HG03575 (cell line): ENCODE results near the gene ASIC4.

Source experiments
- ATAC-seq: cut with Tn5 transposase; IDR thresholded peaks from one replicate; pipeline ENCODE4 v1.9.1; 2021; ENCODE audit not compliant: unreplicated experiment, insufficient number of reproducible peaks, low FRiP score; ENCODE audit errors: extremely low read depth

The ASIC4 gene

GRCh38 chr2:219525533-219526232, 11.4 kb downstream of the ASIC4 start:
- ATAC-seq, result no peak

DNA sequence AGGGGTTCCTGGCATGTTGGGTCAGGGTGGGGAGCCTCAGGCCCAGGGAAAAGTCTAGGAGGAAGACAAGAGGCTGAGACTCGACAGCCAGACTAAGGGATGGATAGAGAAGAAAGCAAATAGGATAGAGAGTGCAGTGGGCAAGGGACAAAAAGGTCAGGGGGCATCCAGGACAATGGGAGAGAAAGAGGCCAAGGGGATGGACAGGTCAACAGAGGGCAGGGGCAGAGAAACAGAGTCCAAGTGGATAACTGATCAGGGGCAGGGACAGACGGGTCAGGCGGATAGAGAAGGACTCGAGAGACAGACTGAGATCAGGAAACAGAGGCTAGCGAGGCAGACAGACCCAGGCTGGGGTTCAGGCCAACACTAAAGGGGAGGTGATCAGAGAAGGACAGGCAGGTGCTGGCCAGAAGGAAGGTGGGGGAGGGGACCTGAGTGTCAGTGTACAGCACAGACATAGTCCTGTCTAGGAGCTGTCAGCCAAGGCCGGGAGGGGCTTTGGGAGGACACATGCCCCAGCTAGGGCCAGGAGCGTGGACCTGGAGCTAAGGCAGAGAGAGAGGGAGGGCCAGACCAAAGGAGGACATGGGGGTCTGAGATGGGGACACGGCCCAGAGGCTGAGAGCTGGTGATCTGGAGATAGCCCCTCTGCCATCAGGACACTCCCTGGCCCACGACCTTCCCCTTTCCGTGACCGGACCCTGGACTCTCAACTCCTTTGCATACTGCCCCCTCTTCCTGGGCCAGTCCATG, 12.2 kb downstream of the ASIC4 start:
- ATAC-seq, result no peak

DNA sequence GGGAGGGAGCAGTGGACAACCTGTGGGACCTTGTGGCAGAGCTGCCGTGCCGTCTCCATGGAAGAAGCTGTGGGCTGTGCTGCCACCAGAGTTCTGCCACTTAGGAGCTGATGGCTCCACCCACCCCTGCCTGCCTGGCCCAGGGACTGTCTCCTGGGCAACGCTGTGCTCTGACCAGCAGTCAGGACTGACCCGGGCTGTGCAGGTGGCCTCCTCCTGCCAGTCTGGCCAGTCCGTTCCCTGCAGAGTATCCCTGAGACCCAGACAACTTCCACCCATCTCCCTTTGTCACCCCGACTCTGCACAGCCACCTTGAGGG, 12.8 kb downstream of the ASIC4 start:
- no peak for ATAC-seq

DNA sequence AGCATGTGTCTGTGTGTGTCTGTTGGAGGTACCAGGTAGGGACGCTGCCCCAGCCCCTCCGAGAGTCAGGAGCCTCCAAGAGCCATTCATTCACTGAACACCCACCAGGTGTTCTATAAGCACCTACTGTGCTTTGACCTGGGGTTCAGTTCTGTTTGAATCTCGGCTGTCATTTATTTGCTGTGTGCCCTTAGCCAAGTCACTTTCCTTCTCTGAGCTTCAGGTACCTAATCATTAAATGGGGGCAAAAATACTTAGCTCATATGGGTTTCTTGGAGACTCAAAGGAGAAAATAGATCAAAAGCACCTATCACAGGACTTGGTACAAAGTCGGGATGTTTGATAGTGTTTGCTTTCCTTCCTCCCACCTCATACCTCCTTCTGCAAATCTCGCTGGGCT, 13.2 kb downstream of the ASIC4 start:
- ATAC-seq, result no peak

DNA sequence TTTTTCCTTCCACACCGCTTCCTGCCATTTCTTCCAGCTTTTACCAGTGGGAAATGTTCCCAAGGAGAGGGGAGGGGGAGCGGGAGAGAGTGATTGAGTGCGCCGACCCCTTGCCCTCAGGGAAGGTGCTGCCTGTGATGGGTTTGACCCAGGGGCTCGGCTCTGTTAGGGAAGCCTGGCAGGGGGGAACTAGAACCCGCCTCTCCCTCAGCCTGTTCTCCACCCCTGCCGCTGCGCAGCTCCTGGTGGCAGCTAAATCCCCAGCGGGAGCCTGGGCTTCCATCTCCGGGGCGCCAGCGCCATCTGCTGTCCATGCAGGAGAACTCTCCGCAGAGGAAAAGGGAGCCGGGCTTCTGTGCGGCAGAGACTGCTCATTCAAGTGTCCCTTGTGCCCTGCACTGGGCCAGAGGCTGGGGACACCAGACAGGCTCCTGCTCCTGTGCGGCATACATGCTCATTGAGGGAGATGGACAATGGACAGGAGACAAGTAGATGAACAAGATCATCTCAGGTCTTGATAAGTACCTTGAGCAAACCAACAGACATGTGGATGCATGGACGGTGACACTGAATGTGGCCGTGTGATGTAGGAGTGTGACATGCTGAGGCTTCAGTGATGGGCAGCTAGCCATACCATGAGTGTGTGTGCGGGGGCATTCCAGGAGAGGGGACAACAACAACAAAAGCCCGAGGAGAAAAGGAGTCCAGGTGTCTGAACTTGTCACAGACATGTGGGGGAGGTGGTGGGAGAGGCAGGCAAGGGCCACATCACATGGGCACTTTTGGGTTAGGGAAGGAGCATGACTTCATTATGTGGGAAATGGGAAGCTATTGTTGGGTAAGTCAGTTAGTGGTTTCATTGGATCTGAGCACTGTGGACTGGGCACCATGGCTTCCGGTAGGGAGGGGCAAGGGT, 16.0 kb downstream of the ASIC4 start:
- peak; percentile 84 for ATAC-seq

DNA sequence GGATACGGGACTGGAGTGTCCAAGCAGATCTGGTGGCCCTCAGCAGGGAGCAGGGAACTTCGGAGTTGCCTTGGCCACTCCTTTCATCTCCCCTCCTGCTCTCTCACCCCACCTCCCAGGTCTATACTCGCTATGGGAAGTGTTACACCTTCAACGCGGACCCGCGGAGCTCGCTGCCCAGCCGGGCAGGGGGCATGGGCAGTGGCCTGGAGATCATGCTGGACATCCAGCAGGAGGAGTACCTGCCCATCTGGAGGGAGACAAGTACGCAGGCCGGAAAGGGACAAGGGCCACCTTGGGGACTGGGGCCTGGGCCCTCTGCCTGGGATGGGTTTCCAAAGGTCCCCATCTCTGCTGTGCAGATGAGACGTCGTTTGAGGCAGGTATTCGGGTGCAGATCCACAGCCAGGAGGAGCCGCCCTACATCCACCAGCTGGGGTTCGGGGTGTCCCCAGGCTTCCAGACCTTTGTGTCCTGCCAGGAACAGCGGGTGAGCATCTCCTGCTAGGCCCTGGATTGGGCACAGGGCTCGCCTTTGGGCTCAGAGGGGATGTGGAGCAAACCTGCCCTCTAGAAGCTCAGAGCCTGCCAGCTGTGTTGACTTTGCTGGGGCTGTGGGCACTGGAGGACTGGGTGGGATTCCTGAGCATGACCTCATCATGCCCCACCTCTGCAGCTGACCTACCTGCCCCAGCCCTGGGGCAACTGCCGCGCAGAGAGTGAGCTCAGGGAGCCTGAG, 17.5 kb downstream of the ASIC4 start:
- ATAC-seq, result no peak

DNA sequence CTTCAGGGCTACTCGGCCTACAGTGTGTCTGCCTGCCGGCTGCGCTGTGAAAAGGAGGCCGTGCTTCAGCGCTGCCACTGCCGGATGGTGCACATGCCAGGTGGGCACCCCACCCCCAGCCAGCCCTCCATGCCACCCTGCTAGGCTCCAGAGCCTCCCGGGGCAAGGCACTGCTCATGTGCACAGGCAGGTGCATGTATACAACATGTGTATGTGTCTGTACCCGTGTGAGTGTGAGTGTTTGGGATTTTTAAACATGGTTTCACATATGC, 18.0 kb downstream of the ASIC4 start:
- no peak for ATAC-seq

DNA sequence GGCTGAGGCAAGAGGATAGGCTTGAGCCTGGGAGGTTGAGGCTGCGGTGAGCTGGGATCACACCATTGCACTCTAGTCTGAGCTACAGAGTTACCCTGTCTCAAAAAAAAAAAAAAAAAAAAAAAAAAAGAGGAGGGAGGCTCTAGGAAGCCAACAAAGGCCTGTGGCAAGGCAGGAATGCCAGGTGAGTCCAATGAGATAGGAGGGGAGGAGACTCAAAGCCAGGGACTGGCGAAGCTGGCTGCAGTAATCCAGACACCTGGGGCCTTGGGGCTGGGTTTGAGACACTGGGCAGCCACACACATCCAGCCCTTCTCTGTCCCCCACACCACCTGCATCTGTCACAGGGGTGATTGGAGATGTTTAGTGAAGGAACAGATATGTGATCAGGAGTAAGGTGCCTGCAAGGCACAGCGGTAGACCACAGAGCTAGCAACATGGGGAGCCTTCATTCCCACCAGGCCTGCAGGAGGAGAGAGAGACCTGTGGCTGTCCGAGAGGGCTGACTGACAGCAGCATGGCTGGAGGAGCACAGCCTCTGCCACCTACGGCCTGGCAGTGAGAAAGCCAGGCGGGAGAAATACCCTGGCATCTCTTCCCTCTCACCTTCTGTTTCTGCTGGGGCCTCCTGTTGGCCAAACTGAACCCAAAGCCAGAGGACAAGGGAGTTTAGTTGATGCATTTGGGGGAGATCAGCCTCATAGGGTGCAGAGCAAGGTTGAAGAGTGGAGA, 19.8 kb downstream of the ASIC4 start:
- ATAC-seq, result no peak

GRCh38 chr2:219536425-219536824, 22.1 kb downstream of the ASIC4 start:
- no peak for ATAC-seq

GRCh38 chr2:219536967-219537366, 22.7 kb downstream of the ASIC4 start:
- ATAC-seq, result no peak

DNA sequence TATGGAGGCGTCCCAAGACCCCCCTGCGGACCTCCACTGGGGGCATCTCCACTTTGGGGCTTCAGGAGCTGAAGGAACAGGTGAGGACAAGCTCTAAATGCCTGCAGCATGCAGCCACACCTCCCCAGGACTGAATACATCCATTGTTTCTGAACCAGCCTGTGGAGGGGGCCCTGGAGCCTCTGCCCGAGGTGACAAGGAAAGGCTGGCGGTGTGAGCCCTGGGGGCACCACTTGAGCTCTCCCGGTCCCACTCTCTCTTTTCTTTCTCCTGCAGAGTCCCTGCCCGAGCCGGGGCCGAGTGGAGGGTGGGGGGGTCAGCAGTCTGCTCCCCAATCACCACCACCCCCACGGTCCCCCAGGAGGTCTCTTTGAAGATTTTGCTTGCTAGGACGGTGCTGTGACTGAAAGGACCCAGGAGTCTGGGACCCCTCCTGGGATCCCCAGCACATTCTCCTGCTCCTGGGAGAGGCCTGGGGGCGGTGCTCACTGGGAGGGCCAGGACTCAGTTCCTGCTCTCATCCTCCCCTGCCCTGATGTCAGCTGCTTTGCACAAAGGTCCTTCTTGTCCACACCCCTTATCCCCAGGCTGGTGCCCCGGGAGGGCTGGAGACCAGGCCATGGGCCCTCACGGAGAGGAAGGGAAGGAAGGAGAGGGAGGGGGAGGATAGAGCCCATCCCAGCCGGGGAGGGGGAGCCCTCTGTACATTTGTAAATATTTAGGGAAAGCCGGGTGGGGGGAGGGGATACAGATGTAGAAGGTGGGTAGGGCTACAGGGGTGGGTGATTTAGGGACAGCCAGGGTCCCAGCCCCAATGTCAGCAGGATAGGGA, 23.6 kb downstream of the ASIC4 start:
- ATAC-seq, result no peak

DNA sequence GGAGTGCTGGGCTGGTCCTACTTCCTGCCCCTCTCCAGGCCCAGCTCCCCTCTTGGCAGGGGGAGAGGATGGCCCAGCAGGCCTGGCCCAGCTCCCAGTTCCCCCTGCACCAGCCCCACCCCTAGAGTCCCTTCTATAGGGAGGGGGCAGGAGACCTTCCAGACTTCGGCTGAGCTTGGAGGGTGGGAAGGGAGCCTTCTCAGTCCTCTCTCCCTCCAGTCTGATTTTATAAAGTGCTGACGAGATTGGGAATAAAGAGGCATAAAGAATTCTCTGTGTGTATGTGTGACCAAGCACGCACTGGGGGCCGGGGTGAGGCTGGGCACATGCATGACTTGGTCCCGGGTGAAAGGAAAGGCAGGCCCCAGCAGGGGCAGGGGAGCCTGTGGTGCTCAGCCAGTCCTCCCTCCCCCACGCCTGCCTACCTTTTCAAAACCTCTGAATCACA, 24.2 kb downstream of the ASIC4 start:
- ATAC-seq, result no peak

GRCh38 chr2:219538956-219539788, 24.9 kb downstream of the ASIC4 start:
- no peak for ATAC-seq

GRCh38 chr2:219539926-219540678, 25.8 kb downstream of the ASIC4 start:
- no peak for ATAC-seq

GRCh38 chr2:219540784-219541504, 26.7 kb downstream of the ASIC4 start:
- no peak for ATAC-seq
